ENCODE data around the gene LILRB3.
"Not testable (repeated sequence)": the region's sequence is repeated elsewhere in the genome, so short reads cannot be mapped to it uniquely, and the experiment has no call there.

LILRB3 gene

DNA sequence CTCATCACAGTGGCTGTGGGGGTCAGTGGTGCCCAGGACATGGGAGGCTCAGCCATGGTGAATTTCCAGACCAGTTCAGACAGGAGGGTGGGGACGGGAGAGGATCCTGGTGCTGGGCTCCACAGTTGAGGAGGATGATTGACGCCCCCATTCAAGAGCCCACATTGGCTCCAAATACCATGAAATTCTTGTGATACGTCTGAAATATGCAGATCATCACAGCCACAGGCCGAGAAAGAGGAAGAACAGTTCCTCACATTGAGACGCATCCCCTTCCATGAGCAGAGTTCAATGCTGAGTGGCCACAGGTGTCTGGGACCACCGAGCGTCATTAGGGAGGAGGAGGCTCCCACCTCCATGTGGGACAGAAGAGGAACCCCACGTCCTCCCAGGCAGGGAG, 21.0 kb upstream of the LILRB3 start:
- not testable (repeated sequence) for DNase-seq (ENCODE audit: insufficient read length, low spot score); FAIRE-seq

- not testable (repeated sequence) for DNase-seq (ENCODE audit: insufficient read length, low spot score); FAIRE-seq
These were observed 19.8 kb upstream of the LILRB3 start, which contains the start of gene LILRA6 for GRCh38 chr19:54242646-54243045. TSS of gene LILRA6 (minus strand) at chr19:54242790.

GRCh38 chr19:54242234-54242633, 19.4 kb upstream of the LILRB3 start:
- not testable (repeated sequence) for FAIRE-seq; DNase-seq (ENCODE audit: insufficient read length, low spot score)

DNA sequence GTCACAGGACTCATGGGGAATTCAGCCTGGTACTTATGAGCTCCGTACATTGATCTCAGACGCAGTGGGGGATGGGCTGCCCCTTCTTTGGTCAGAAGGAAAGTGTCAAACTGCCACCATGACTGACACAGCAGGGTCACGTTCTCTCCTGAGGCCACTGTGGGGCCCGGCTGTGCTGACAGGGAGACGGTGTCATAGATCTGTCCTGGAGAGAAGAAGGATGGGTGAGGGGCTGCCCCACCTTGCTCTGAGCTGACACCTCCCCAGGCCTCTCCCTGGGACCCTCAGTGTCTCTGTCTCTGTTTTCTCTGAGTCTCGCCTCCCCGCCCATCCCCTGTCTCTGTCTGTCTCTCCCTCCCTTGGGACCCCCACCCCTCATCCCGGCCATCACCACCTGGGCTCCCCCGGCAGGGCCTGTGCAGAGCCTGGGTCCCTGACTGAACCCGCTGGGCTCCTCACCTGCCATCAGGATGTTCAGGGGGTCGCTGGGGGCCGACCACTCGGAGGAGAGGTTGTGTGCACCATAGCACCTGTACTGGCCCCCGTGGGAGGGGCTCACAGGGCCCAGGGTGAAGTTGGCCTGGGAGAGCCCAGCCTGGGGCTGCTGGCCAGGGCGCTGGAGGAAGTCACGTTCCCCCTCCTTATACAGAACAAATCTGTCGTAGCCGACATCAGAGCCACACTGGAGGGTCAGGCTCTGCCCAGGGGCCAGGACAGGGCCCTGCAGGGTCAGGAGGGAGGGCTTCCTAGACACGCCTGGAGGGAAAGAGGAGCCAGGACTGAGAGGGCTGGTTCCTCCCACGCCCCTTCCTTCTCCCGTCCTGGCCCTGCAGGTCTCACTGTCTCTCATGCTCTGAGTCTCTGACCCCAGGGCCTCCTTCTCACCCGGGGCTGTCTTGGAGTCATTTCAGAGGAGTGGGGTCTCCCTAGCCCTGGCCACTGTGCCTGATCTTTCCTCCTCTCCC, 17.8 kb upstream of the LILRB3 start:
- DNase-seq (ENCODE audit: insufficient read length, low spot score): not testable (repeated sequence)
- FAIRE-seq: peak; percentile 13

DNA sequence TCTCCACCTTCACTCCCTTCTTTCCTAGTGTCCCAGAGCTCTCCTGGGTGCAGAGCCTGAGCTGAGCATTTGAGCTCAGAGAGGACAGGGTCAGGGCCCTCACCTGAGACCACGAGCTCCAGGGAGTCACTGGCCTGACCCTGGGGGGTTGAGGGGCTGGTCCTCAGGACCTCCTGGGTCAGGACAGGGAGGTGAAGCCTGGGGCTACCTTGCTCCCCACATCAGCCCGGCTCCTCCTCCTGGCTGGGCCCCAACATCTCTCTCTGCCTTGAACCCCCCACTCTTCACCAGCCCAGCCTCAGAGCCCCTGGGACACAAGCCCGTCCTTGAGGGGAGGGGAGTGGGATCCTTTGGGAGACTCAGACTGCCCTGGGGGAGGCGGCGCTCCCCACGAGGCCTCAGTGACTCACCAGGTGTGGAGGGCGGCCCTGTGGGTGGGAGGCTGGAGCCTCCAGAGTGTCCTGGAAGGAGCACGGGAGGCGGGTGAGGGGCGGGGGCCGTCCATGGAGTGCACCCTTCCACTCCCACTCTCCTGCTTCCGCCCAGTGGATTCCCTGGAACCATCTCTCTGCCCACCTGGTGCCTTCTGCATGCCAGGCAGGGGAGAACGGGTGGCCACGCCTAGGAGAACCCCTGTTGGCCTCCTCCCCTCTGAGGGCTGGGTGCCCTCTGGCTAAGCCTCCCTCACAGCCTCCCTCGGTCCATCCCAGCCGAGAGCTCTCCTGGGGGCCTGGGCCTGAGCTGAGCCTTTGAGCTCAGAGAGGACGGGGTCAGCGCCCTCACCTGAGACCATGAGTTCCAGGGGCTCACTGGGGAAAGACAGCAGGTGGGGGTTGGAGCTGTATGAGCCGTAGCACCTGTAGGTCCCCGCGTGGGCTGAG, 16.9 kb upstream of the LILRB3 start:
- not testable (repeated sequence) for DNase-seq (ENCODE audit: insufficient read length, low spot score)
- peak; percentile 48 for FAIRE-seq

GRCh38 chr19:54233941-54234340, 11.1 kb upstream of the LILRB3 start:
- DNase-seq (ENCODE audit: insufficient read length, low spot score): no peak
- FAIRE-seq: no peak

DNA sequence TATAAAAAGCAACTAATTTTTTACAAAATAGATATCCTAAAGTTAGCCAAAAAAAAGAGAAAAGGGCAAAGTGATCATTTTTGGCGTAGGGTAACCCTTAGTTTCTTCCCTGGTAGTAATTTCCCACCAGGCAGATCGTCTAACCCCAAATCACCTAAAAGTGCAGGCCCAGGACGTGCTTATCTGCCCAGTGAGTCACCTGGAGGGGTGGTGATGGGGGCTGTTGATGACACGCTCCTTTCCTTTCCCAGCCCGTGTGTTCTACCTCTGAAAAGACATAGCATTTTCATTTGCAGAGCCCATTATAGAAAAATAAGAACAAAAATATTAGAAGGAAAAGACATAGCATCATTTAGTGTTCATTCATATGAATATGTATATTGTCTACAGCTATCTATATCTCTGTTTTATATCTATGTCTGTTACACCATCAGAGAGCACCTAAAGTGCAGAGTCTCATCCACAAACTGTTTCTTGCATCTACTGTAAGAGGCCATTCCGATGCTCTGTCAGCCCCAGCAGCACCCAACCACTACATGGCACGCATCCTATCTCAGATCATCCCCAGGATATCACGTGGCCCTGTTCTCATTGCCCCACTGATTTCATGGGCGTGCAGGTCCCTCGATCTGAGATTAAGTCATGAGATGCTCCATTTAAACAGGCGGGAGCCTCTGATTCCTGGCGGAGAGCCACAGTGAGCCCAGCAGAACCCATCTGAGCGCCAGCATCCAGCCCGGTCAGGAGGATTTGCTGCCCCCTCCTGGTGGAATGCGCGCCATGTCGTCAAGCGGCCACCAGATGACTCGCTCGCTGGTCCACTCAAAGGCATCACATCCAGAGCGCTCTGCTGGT, 8.5 kb upstream of the LILRB3 start:
- FAIRE-seq: peak; percentile 96
- peak; percentile 96 for DNase-seq (ENCODE audit: insufficient read length, low spot score)

- FAIRE-seq (peak; percentile 73), DNase-seq (ENCODE audit: insufficient read length, low spot score) (no peak)
These were observed 7.2 kb upstream of the LILRB3 start for GRCh38 chr19:54230031-54230430.

DNA sequence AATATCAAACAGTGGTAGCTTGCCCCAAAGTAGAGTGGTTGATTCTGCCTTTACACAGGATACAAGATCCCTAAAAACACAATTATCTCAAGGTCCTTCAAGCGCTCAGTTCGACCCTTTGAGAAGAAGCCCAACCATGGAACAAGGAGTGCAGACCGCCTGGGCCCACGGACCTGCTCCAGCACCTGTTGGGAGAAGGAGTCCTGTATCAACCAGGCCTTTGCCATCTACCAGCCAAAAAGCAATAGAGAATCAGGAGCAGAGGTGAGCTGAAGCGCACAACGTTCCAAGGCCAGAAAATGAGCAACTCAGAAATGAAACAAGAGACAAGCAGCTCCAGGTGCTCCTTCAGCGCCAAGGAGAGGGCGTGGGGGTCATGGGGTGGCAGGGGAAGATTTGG, 6.3 kb upstream of the LILRB3 start:
- DNase-seq (ENCODE audit: insufficient read length, low spot score) (no peak), FAIRE-seq (peak; percentile 59)

- not testable (repeated sequence) for FAIRE-seq; DNase-seq (ENCODE audit: insufficient read length, low spot score)
These were observed 1.8 kb upstream of the LILRB3 start for GRCh38 chr19:54224619-54225018.

GRCh38 chr19:54223937-54224281, 1.1 kb upstream of the LILRB3 start:
- FAIRE-seq; DNase-seq (ENCODE audit: insufficient read length, low spot score): not testable (repeated sequence)

DNA sequence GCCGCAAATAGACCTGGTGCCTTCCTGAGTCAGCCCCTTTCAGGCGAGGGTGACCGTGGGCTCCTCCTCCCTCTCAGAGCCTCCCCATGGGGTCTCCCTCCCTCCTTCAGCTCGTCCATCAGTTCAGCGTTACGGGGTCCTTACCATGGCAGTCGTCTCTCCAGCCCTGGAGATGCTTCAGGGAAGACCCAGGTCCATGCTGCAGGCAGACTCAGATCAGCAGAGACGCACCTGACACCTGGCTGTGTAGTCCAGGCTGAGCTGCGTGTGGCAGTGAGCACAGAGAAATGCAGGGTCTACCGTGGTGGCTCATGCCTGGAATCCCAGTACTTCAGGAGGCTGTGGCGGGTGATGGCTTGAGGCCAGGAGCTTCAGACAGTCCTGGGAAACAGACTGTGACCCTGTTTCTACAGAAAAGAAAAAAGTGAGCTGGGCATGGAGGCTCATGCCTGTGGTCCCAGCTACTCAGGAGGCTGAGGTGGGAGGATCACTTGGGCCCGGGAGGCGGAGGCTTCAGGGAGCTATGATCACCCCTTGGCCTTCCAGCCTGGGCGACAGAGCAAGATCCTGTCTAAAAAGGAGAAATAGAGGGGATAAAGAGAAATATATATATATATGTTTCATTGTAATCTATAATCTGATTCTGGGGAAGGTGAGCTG, 600 bp upstream of the LILRB3 start:
- FAIRE-seq: peak; percentile 90
- DNase-seq (ENCODE audit: insufficient read length, low spot score): not testable (repeated sequence)

GRCh38 chr19:54221947-54222346, 860 bp downstream of the LILRB3 start:
- FAIRE-seq: not testable (repeated sequence)

DNA sequence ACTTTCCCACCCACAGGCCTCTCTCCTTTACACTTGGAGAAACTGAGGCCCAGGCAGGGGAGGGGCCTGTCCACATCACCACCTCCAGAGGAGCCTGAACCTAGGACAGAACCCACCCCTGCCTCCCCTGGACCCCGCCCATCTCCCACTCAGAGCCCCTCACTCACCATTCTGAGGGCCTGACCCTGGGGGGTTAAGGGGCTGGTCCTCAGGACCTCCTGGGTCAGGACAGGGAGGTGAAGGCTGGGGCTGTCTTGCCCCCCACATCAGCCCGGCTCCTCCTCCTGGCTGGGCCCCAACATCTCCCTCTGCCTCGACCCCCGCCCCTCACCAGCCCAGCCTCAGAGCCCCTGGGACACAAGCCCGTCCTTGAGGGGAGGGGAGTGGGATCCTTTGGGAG, 3.1 kb downstream of the LILRB3 start:
- FAIRE-seq; DNase-seq (ENCODE audit: insufficient read length, low spot score): not testable (repeated sequence)

More at GRCh38 chr19:54221947-54222346, 860 bp downstream of the LILRB3 start:
- not testable (repeated sequence) for DNase-seq (ENCODE audit: insufficient read length, low spot score)

- DNase-seq (ENCODE audit: insufficient read length, low spot score) (no peak), FAIRE-seq (no peak)
These were observed 3.7 kb downstream of the LILRB3 start for GRCh38 chr19:54218960-54219661.

DNA sequence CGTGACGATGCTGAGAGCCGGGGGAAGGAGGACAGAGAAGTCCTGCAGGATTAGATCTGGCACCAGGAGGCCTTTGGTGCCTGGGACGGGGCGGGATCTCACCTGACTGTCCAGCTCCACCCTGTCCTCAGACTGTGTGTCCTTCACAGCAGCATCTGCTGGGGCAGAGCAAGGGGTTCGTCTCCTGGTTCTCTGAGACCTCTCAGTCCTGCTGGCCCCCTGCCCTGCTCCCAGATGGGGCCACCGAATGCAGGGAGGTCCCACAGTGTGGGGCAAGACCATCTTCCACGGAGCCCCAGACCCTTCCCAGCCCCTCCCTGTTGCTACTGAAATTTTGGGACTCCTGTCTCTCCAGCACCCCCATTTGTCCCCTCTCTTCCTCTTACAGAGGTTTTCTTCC, 4.5 kb downstream of the LILRB3 start:
- DNase-seq (ENCODE audit: insufficient read length, low spot score) (no peak), FAIRE-seq (no peak)

GRCh38 chr19:54217517-54218247, 5.1 kb downstream of the LILRB3 start:
- not testable (repeated sequence) for DNase-seq (ENCODE audit: insufficient read length, low spot score); FAIRE-seq

- DNase-seq (ENCODE audit: insufficient read length, low spot score) (no peak), FAIRE-seq (no peak)
These were observed 5.9 kb downstream of the LILRB3 start for GRCh38 chr19:54216869-54217268.
